Endothelial cell of umbilical vein (primary cell): Measurements from ENCODE around the gene CBFA2T3. TPM values are rescaled to one million over a fixed set of nuclear protein-coding genes. Genes with fewer than 3 reads are reported as not detected.

Experiments used
- BruUV-seq: library from RNA; stranded (reverse); fragments of 400-500 nt; replicated peaks from 2 replicates; lab custom pipeline; 2021; lab: Mats Ljungman, UMichigan
- CTCF ChIA-PET: fragments of 300-600, 350-600 bp; sonication (Branson Sonifier 250); formaldehyde crosslinking; loops from one replicate; lab custom pipeline; 2021; ENCODE audit warnings: antibody characterized with exemption, inconsistent platforms; lab: Charles Lee
- POLR2A ChIA-PET: fragments of 300-600, 350-600 bp; sonication (Branson Sonifier 250); formaldehyde crosslinking; loops from one replicate; lab custom pipeline; 2021; ENCODE audit warnings: antibody characterized with exemption, inconsistent platforms; lab: Charles Lee
- DNase-seq: peaks from one replicate; pipeline ENCODE4 v3.0.0-alpha.2; 2011; ENCODE audit warnings: low read depth, low spot score
- FAIRE-seq: peaks from 2 replicates; lab custom pipeline; 2011; peaks lifted over from hg19 to GRCh38; lab: Jason Lieb, UNC
- H2AFZ ChIP-seq: 2 replicates; pipeline ENCODE4 v1.6.0; 2012; ENCODE audit warnings: low read depth, low read length, control low read depth, inconsistent platforms
- H3K27ac ChIP-seq: 2 replicates; pipeline ENCODE4 v1.5.1; 2011; ENCODE audit warnings: low read depth, mild to moderate bottlenecking, control low read depth, low read length, moderate library complexity; ENCODE audit not compliant: insufficient read depth
- H3K27me3 ChIP-seq, 2 experiments: 2 replicates each; pipeline versions ENCODE4 v1.6.0 to v1.6.1; 2011; ENCODE audit warnings: low read length in 2 of 2, mixed read lengths in 1 of 2; ENCODE audit not compliant: control insufficient read depth in 2 of 2, insufficient read depth in 2 of 2
- H3K36me3 ChIP-seq, 2 experiments: 2 replicates in 1 of 2; 3 replicates in 1 of 2; pipeline ENCODE4 v1.5.1; 2011; ENCODE audit warnings: low read length in 2 of 2, mild to moderate bottlenecking in 1 of 2, moderate library complexity in 1 of 2; ENCODE audit not compliant: control insufficient read depth in 2 of 2, insufficient read depth in 2 of 2; ENCODE audit errors: extremely low read depth in 1 of 2
- H3K4me1 ChIP-seq: 3 replicates; pipeline ENCODE4 v1.5.1; 2011; ENCODE audit warnings: mild to moderate bottlenecking, low read length; ENCODE audit not compliant: control insufficient read depth, insufficient read depth; ENCODE audit errors: extremely low read depth
- H3K4me2 ChIP-seq: 2 replicates; pipeline ENCODE4 v1.6.1; 2011; ENCODE audit warnings: low read length, control low read depth, mixed read lengths; ENCODE audit not compliant: insufficient read depth
- H3K4me3 ChIP-seq, 3 experiments: fragments of 200-600 bp in 1 of 3; sonication (generic), shearing (Covaris generic) in 1 of 3; replicated peaks in 1 of 3; 2 replicates each; pipeline ENCODE4 v1.5.1; 2011 to 2016; ENCODE audit warnings: control low read depth in 3 of 3, low read length in 3 of 3, mild to moderate bottlenecking in 2 of 3, inconsistent platforms in 1 of 3, low read depth in 1 of 3, moderate library complexity in 1 of 3; ENCODE audit not compliant: insufficient read depth in 1 of 3
- H3K79me2 ChIP-seq: 2 replicates; pipeline ENCODE4 v1.6.0; 2012; ENCODE audit warnings: low read length, inconsistent platforms; ENCODE audit not compliant: control insufficient read depth, insufficient read depth
- H3K9ac ChIP-seq: replicated peaks from 2 replicates; pipeline ENCODE3; 2011; ENCODE audit warnings: low read length, control low read depth; ENCODE audit not compliant: insufficient read depth; ENCODE audit errors: extremely low read depth
- H3K9me1 ChIP-seq: replicated peaks from 3 replicates; pipeline ENCODE4 v1.6.0; 2011; ENCODE audit warnings: mild to moderate bottlenecking, low read length; ENCODE audit not compliant: control insufficient read depth, insufficient read depth; ENCODE audit errors: extremely low read depth
- H3K9me3 ChIP-seq: replicated peaks from 2 replicates; pipeline ENCODE4 v1.5.1; 2012; ENCODE audit warnings: low read length, inconsistent platforms; ENCODE audit not compliant: control insufficient read depth, insufficient read depth
- H4K20me1 ChIP-seq: replicated peaks from 2 replicates; pipeline ENCODE3; 2011; ENCODE audit warnings: mild to moderate bottlenecking, low read length; ENCODE audit not compliant: control insufficient read depth, insufficient read depth; ENCODE audit errors: extremely low read depth
- CTCF ChIP-seq, 2 donors: IDR thresholded peaks; 1 replicate in 1 of 2; 2 replicates in 1 of 2; pipeline ENCODE4 v1.5.1; 2011; ENCODE audit warnings: low read length in 2 of 2, mild to moderate bottlenecking in 2 of 2, moderate library complexity in 2 of 2, control low read depth in 1 of 2, inconsistent platforms in 1 of 2, low read depth in 1 of 2; ENCODE audit not compliant: insufficient read depth in 1 of 2; ENCODE audit errors: extremely low read depth in 1 of 2
- EZH2 ChIP-seq: IDR thresholded peaks from 2 replicates; pipeline ENCODE4 v1.6.1; 2012; ENCODE audit warnings: borderline replicate concordance, low read depth, mild to moderate bottlenecking, moderate library complexity, low read length, inconsistent platforms; ENCODE audit not compliant: severe bottlenecking
- FOS ChIP-seq: IDR thresholded peaks from 2 replicates; pipeline ENCODE4 v1.6.1; 2011; ENCODE audit warnings: mild to moderate bottlenecking, low read length, moderate library complexity, borderline replicate concordance; ENCODE audit not compliant: insufficient read depth
- GATA2 ChIP-seq: IDR thresholded peaks from 2 replicates; pipeline ENCODE4 v1.7.0; 2011; ENCODE audit warnings: low read depth, mild to moderate bottlenecking, moderate library complexity, mixed read lengths, low read length; ENCODE audit not compliant: insufficient read length, insufficient read depth
- JUN ChIP-seq: IDR thresholded peaks from 2 replicates; pipeline ENCODE4 v1.6.1; 2011; ENCODE audit warnings: borderline replicate concordance, low read depth; ENCODE audit not compliant: insufficient read length, insufficient read depth
- MAX ChIP-seq: IDR thresholded peaks from 2 replicates; pipeline ENCODE4 v1.6.1; 2011; ENCODE audit not compliant: insufficient read depth, insufficient read length
- MYC ChIP-seq: IDR thresholded peaks from one replicate; pipeline ENCODE4 v1.6.1; 2011; ENCODE audit warnings: mild to moderate bottlenecking, low read depth, low read length
- POLR2A ChIP-seq: IDR thresholded peaks from 2 replicates; pipeline ENCODE4 v1.6.1; 2012; ENCODE audit warnings: low read depth, mild to moderate bottlenecking, control low read depth, low read length
- POLR2AphosphoS5 ChIP-seq: IDR thresholded peaks from 2 replicates; pipeline ENCODE4 v1.6.1; 2012; ENCODE audit warnings: low read depth, mild to moderate bottlenecking, control low read depth, low read length, moderate library complexity; ENCODE audit not compliant: insufficient read depth
- dilution Hi-C: fragments of 300-500 bp; cut with MboI; formaldehyde crosslinking; loops from one replicate; pipeline ENCODE4 v1.15.0; 2019; ENCODE audit warnings: low sequenced_read_pairs; ENCODE audit not compliant: extremely low pct_ligation_motif_present
- intact Hi-C: fragments of 100-400 bp; cut with micrococcal nuclease; formaldehyde crosslinking; loops from one replicate; pipeline ENCODE4 v1.10.0; 2022
- polyA plus RNA-seq, 4 experiments: library from polyadenylated mRNA; depleted of rRNA in 3 of 4; stranded (reverse) in 3 of 4; unstranded in 1 of 4; fragments of >200 nt; gene quantifications; 2 replicates each; pipeline versions ENCODE4 v1.2.1 to v1.2.3, GENCODE V29; 2011 to 2012; ENCODE audit warnings: missing spikeins in 1 of 4
- total RNA-seq: library from RNA; stranded (reverse); gene quantifications from 2 replicates; pipeline ENCODE4 v1.2.3, GENCODE V29; 2021

Gene CBFA2T3
- total and polyA plus RNA-seq, 2 donors (not counting 3 experiments of a cell fraction or from before 2014, with no cell fraction given) = not detected

GRCh38 chr16:88878356-88878755 lies 98.7 kb downstream of the CBFA2T3 start:
- CTCF ChIA-PET = no interaction called here
- H4K20me1 ChIP-seq = no peaks in the 10 kb centered on the region
- dilution Hi-C loops = no loop called here

More at GRCh38 chr16:88878356-88878755, 98.7 kb downstream of the CBFA2T3 start:
- POLR2A ChIA-PET = no interaction called here
- DNase-seq = no peak
- no peak overlapping the region for H3K9ac ChIP-seq
- no peak for FAIRE-seq
- H3K27me3 ChIP-seq = no peaks in the 10 kb centered on the region
- H3K9me3 ChIP-seq = no peaks in the 10 kb centered on the region
- intact Hi-C loops = no loop called here
- H3K79me2 ChIP-seq = no peaks in the 10 kb centered on the region
- H3K27ac ChIP-seq = no peak overlapping the region
- H3K4me3 ChIP-seq = no peak overlapping the region
- no TSS peak for BruUV-seq
- H3K36me3 ChIP-seq = no peaks in the 10 kb centered on the region
- H3K4me2 ChIP-seq = no peak overlapping the region
- no peak overlapping the region for H2AFZ ChIP-seq
- TF ChIP-seq MAX (no peak), POLR2A (no peak), POLR2AphosphoS5 (no peak), EZH2 (no peak), MYC (no peak), FOS (no peak), GATA2 (no peak), CTCF (IDR thresholded peaks at IDR 0.05; ENCODE audit: extremely low read depth in 1 of 2, insufficient read depth in 1 of 2, low read depth in 1 of 2, low read length in 2 of 2) (no peak), JUN (no peak)
- no peaks in the 10 kb centered on the region for H3K4me1 ChIP-seq
- H3K9me1 ChIP-seq = no peaks in the 10 kb centered on the region
